ENCODE data around the gene IFI44L.

Gene IFI44L

GRCh38 chr1:78688697-78689096, 68.4 kb downstream of the IFI44L start:
- no peak for DNase-seq (ENCODE audit: low read depth in 2 of 2)

GRCh38 chr1:78690516-78690915, 70.3 kb downstream of the IFI44L start:
- DNase-seq (ENCODE audit: low read depth in 2 of 2) = no peak

GRCh38 chr1:78691995-78692747, 71.9 kb downstream of the IFI44L start:
- DNase-seq (ENCODE audit: low read depth in 2 of 2) = no peak
